ENCODE measurements around the gene RPRD1A.
A peak's percentile ranks its signal among the peaks of the same experiment; 100 is the strongest.
"Not testable (repeated sequence)": the region's sequence is repeated elsewhere in the genome, so short reads cannot be mapped to it uniquely, and the experiment has no call there.

The RPRD1A gene

GRCh38 chr18:35972197-35973000 lies 95.0 kb downstream of the RPRD1A start, which contains the start of gene RMP24:
Gene RMP24 (plus strand): TSS chr18:35972679.
- peak; percentile 76 for DNase-seq (ENCODE audit: low spot score)
- FAIRE-seq, result no peak

- DNase-seq (ENCODE audit: low spot score), result no peak
- FAIRE-seq, result no peak
Measured at GRCh38 chr18:35971661-35972196, 95.6 kb downstream of the RPRD1A start.

GRCh38 chr18:35969676-35970075 lies 97.7 kb downstream of the RPRD1A start:
- FAIRE-seq, result no peak
- DNase-seq (ENCODE audit: low spot score), result no peak

- no peak for FAIRE-seq
- DNase-seq (ENCODE audit: low spot score), result no peak
Measured at GRCh38 chr18:35968278-35968880, 99.0 kb downstream of the RPRD1A start.

DNA sequence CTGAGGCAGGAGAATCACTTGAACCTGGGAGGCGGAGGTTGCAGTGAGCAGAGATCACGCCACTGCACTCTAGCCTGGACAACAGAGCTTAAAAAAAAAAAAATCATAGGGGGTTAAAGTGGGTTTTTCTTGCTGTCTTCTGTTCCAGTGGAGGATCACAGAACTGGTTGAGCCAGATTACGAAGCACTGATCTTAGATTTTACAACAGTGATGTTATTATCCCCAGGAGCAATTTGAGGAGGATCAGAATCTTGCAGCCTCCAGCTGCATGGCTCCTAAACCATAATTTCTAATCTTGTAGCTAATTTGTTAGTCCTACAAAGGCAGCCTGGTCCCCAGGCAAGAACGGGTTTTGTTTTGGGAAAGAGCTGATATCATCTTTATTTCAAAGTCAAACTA lies 99.5 kb downstream of the RPRD1A start:
- not testable (repeated sequence) for FAIRE-seq; DNase-seq (ENCODE audit: low spot score)

GRCh38 chr18:35964319-35964718 lies 103.0 kb downstream of the RPRD1A start:
- FAIRE-seq (no peak), DNase-seq (ENCODE audit: low spot score) (no peak)

DNA sequence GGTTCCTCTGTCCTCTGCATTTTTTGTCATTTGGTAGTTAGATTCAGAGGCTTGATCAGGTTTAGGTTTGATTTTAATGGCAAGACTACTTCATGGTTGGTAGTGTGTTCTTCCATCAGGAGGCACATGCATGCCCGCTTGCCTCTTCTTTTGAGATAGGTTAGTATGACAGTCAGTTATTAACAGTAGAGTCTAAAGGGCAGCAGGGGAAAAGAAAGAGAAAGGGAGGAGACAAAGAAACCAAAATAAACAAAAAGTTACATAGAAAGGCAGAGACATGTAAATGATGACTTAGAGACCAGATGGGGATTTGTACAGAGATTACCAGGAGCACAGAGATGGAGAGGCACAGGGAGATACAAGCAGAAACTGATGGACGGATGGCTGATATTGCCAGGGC lies 105.0 kb downstream of the RPRD1A start:
- FAIRE-seq (no peak), DNase-seq (ENCODE audit: low spot score) (no peak)

DNA sequence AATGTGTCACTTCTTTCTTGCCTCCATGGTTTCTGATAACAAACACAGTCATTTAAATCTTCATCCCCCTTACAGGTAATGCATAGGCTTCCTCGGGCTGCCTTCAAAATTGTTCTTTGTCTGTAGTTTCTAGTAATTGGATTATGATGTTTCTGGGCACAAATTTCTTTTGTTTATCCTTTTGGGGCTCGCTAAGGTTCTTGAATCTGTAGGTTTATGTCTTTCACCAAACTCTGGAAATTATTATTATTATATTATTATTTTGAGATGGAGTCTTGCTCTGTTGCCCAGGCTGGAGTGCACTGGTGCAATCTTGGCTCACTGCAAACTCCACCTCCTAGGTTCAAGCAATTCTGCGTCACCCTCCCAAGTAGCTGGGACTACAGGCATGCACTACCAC lies 111.1 kb downstream of the RPRD1A start:
- DNase-seq (ENCODE audit: low spot score) (no peak), FAIRE-seq (no peak)

DNA sequence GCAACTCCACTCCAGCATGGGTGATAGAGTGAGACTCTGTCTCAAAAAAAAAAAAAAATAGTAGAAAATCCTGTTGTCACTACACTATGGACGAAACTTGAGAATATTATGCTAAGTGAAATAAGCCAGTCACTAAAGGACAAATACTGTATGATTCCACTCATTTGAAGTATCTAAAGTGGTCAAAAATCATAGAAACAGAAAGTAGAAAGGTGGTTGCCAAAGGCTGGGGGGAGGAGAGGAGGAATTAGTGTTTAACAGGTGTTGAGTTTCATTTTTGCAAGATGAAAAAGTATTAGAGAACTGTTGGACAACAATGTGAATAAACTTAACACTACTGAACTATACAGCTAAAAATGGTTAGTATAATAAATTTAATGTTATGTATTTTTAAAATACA lies 113.7 kb downstream of the RPRD1A start:
- DNase-seq (ENCODE audit: low spot score) (no peak), FAIRE-seq (no peak)

DNA sequence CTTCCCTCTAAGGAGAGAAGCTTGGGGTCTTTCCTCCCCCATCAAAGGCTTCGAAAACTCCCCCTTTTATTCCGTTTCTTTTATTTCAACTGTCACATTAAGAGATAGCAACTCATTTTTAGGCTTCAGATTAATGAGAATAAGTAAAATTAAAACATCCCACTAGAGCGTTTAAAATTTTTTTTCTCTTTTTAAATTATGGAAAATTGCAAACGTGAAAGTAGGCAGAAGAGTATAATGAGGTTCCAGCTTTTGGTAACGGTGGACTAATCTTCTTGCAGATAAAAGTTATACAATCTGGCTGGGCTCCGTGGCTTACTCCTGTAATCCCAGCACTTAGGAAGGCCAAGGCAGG lies 116.8 kb downstream of the RPRD1A start:
- DNase-seq (ENCODE audit: low spot score), result no peak
- no peak for FAIRE-seq

DNA sequence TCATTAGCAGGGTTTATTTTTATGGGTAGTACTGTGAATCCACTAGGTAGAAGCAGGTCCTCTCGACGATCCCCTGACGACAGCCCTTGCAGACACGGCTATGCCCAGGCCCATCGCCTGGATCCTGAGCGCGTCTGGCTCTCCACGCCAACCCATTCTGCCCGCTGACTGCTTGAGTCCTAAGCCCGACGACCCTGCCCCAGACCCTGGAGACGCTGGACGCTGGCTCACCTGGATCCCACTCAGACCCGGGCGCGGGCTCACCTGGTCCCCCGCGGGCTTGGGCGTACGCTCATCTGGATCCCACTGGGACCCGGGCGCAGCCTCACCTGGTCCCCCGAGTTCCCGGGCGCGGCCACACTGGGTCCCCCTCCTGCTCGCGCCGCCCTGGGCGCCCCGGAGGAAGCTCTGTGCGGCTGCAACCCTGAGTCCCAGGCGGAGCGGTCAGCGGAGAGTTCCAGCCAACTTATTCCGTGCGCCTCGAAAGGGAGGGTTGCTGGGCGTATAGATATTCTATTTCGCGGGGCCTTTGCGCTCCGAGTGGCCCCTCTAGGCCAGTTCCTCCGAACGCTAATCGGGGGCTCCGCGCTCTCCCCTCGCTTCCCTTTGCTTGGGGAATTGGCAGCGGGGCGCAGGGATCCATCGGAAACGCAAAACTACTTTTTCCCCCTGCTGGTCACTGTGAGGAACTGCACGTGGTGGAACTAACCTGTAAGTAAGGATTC lies 117.3 kb downstream of the RPRD1A start:
- no peak for FAIRE-seq
- DNase-seq (ENCODE audit: low spot score), result no peak

GRCh38 chr18:35949090-35949489 lies 118.3 kb downstream of the RPRD1A start:
- no peak for FAIRE-seq
- DNase-seq (ENCODE audit: low spot score), result no peak

- FAIRE-seq (no peak), DNase-seq (ENCODE audit: low spot score) (no peak)
Measured at GRCh38 chr18:35948080-35948479, 119.3 kb downstream of the RPRD1A start.

DNA sequence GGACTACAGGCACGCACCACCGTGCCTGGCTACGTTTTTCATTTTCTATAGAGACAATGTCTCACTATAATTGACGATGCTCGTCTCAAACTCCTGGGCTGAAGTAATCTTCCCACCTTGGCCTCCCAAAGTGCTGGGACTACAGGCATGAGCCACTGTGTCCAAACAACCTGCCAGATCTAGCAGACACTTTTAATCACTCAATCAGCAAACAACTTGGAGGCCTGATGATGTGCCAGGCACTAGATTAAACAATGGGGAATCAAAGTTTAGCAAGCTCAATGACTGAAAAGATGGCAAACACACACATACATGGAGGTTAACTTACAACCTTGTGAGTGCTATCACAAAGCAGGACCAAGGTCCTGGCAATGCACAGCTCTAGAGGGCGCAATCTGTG lies 124.7 kb downstream of the RPRD1A start:
- DNase-seq (ENCODE audit: low spot score) (no peak), FAIRE-seq (no peak)

GRCh38 chr18:35942133-35942532 lies 125.2 kb downstream of the RPRD1A start:
- FAIRE-seq (no peak), DNase-seq (ENCODE audit: low spot score) (no peak)

GRCh38 chr18:35941299-35941698 lies 126.1 kb downstream of the RPRD1A start:
- FAIRE-seq (no peak), DNase-seq (ENCODE audit: low spot score) (no peak)
